GM10847 (cell line): ENCODE results near the gene KLF14.

Experiments used
- POLR2A ChIP-seq: IDR thresholded peaks from 2 replicates; pipeline ENCODE4 v1.6.1; 2011; ENCODE audit not compliant: insufficient read length; ENCODE audit errors: extremely low read depth

The KLF14 gene

DNA sequence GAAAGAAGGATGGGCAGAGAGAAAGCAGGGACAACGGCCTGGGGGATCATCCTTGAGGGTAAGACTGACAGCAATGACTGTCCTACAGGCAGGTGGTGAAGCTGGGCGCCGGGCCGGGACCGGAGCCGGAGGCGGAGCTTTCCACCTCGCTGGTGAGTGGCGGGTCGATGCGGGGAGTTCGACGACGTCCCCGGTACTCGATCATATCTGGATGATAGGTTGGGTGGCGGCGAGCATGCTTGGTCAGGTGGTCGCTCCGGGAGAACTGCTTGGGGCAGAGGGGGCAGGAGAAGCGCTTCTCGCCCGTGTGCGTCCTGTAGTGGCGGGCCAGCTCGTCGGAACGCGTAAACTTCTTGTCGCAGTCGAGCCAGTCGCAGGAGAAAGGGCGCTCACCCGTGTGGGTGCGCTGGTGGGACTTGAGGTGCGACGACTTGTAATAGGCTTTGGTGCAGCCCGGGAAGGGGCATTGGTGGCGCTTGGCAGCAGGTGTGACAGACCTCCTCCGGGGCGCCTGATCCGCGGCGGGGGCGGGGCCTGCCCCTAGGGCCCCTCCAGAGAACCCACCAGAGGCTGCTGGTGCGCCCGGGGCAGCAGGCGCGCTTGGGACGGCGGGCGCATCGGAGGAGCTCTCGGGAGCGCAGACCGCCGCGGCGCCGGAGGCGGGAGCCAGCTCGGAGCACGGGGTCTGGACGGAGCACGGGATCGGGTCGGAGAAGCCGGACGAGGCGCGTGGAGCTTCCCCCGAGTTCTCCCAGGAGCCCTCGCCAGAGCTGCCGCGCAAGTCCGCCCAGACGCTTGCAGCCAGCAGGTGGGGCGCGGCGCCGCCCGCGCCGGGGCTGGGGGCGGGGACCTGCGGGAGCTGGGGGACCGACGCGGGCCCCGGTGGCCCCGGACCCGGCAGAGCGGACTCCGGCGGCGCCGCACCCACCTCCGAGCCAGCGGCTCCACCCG is 752 bp downstream of the KLF14 start:
- TF ChIP-seq POLR2A: no peak

GRCh38 chr7:130723784-130724183 is 10.2 kb downstream of the KLF14 start:
- no peak for TF ChIP-seq POLR2A

DNA sequence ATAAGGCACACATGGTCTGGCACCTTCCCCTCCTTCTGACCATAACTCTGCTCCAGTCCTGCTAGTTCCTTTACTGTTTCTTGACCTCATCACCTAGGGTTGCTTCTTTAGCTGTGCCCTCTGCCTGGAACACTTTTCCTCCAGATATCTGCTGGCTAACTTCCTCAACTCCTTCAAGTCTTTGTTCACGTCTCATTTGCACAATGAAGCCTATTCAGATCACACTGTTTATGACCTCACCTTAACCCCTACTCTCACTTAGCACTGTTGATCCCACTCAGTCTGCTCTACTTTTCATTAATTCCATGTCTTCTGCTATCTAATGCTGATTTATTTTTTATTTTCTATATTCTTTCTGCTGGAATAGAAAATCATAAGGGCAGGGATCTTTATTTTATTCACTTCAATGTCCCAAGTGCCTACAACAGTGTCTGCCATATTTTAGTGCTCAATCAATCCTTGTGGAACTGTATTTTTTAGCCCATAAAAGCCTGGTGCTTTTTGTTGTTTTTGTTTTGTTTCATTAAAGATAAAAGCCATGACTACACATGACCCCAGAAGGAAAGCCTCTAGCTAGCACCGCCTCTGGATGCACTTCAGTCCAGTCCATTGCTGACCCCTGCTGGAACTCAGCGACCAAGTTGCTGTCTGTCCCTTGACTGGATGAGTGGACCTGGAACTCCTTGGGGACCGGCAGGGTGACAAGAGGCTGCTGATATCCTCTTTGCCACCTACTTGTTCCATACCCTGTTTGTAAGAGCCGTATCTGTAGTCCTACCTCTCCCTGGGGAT is 12.3 kb downstream of the KLF14 start:
- TF ChIP-seq POLR2A: no peak

DNA sequence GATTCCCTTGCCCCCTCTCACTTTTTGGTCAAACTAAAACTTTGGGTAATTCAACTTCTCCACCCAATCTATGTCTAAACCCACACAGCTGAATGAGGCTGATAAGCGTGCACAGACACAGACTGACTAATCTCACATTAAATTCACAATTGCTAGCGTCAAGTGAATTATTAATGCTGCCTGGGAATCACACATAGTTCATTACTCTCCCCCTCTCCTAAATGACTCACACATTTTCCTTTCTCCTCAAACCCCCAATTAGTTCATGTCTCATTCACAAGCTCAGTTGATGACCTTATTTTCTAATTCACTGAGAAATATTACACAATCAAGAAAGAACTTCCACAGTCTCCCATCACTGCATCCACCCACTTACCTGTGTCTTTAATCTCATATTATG is 14.5 kb downstream of the KLF14 start:
- TF ChIP-seq POLR2A: no peak

- TF ChIP-seq POLR2A: no peak
Observed at GRCh38 chr7:130712416-130712815, 21.6 kb downstream of the KLF14 start.

DNA sequence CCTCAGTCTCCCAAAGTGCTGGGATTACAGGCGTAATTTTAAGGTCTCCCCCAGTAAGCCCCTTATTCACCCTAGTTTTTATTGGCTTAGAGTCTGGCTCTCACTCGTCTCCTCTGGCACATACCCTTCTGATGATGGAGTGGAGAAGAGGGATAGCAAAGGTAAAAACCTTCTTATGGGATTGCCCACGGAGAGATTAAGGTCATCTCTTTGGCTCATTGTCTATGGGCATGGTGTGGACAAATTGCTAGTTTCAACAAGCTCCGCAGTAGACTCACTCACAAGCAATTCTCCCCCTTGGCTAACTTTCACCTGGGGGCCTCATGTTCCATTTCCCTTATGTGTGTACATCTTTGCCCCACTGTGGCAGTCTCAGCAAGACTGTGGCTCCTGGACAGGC is 25.2 kb downstream of the KLF14 start:
- TF ChIP-seq POLR2A: no peak

GRCh38 chr7:130708001-130708400 is 26.0 kb downstream of the KLF14 start:
- no peak for TF ChIP-seq POLR2A

GRCh38 chr7:130703851-130704250 is 30.2 kb downstream of the KLF14 start:
- no peak for TF ChIP-seq POLR2A

DNA sequence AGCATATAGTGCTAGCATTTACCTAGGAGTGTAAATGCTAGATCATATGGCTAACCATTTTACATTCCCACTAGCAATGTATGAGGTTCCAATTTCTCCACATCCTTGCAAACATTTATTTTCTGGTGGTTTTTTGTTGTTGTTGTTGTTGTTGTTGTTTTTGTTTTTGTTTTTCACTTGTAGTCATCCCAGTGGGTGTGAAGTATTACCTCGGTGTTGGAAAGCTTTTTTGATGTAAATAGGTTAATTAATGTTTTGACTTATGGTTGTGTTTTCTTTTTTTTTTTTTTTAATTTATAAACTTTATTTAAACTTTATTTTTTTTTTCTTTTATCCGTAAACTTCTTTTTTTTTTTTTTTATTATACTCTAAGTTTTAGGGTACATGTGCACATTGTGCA is 32.4 kb downstream of the KLF14 start:
- TF ChIP-seq POLR2A: no peak

DNA sequence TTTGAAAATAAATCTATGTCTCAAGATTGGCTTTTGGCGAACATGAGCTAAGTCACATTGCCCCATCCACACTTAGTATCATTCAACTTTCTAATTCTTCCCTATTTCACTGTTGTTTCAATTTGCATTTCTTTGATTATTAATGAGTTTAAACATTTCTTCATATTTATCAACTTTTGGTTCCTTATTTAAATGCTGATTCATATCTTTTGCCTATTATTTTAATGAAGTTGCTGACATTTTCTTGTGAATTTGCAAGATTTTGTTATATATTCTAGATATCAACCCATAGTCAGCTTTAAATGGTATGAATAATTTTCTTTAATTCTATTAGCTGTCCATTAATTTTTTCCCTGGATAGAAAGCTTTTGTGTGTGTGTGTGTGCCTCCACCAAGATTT is 33.2 kb downstream of the KLF14 start:
- no peak for TF ChIP-seq POLR2A

GRCh38 chr7:130699686-130700085 is 34.3 kb downstream of the KLF14 start:
- no peak for TF ChIP-seq POLR2A

GRCh38 chr7:130697820-130698219 is 36.2 kb downstream of the KLF14 start:
- TF ChIP-seq POLR2A: no peak

DNA sequence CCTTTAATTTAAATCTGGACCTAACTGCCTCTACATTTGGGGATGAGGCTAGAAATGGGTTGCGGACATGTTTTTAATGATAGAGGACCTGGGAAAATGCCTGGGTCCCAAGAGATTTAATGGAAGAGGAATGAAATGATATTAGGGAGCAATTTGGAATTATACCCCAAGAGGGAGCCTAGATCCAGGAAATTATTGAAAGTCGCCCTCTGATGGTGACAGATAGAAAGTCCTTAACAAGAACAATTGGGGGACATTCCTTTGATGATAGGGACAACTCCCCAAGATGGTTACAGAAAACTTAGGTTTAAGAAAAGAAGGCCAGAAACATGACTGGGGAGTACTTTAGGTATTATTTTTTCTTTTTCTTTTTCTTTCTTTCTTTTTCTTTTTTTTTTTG is 38.2 kb downstream of the KLF14 start:
- TF ChIP-seq POLR2A: no peak

DNA sequence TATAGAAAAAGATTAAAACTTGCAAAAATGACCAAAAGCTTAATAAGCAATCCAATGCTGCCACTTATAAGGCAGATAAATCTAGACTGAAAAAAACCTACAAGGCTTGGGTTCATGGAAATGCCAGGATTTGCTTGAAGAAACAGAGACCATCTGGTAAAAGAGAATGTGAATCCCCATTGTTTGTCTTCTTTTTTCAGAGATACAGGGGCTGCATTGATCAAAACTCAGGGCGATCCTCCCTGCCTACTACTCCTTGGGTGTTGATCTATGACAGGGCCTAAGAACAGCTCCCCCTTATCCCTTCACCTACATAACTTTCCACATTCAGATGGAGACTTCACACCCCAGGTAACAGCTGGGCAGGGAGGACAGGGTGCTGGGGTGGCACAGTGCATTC is 44.3 kb downstream of the KLF14 start:
- TF ChIP-seq POLR2A: no peak

- no peak for TF ChIP-seq POLR2A
Observed at GRCh38 chr7:130683026-130683425, 51.0 kb downstream of the KLF14 start.
